Astrocyte (in vitro differentiated cells and primary cell): ENCODE measurements around the gene MYOG. TPM values are rescaled to one million over a fixed set of nuclear protein-coding genes. Genes with fewer than 3 reads are reported as not detected.
A peak's percentile ranks its signal among the peaks of the same experiment; 100 is the strongest.

Source experiments
- DNase-seq: peaks from one replicate; pipeline ENCODE4 v3.0.0-alpha.2; 2010; ENCODE audit warnings: low read depth
- FAIRE-seq: peaks from 2 replicates; lab custom pipeline; 2011; peaks lifted over from hg19 to GRCh38; lab: Jason Lieb, UNC
- H2AFZ ChIP-seq: 2 replicates; pipeline ENCODE4 v1.6.0; 2012; ENCODE audit warnings: low read depth, low read length, inconsistent platforms
- H3K27ac ChIP-seq: 2 replicates; pipeline ENCODE4 v1.5.1; 2011; ENCODE audit warnings: low read depth, low read length, inconsistent platforms
- H3K27me3 ChIP-seq: 2 replicates; pipeline ENCODE4 v1.6.0; 2011; ENCODE audit warnings: low read length, inconsistent platforms; ENCODE audit not compliant: insufficient read depth
- H3K36me3 ChIP-seq: 2 replicates; pipeline ENCODE4 v1.5.1; 2011; ENCODE audit warnings: low read length, inconsistent platforms; ENCODE audit not compliant: insufficient read depth
- H3K4me1 ChIP-seq: 2 replicates; pipeline ENCODE4 v1.5.1; 2011; ENCODE audit warnings: low read length, inconsistent platforms; ENCODE audit not compliant: insufficient read depth
- H3K4me2 ChIP-seq: 2 replicates; pipeline ENCODE4 v1.6.0; 2012; ENCODE audit warnings: low read length, inconsistent platforms
- H3K4me3 ChIP-seq: 2 replicates; pipeline ENCODE4 v1.5.1; 2011; ENCODE audit warnings: low read depth, mild to moderate bottlenecking, low read length, inconsistent platforms; ENCODE audit not compliant: insufficient read depth
- H3K79me2 ChIP-seq: 2 replicates; pipeline ENCODE4 v1.6.0; 2012; ENCODE audit warnings: mild to moderate bottlenecking, low read length, inconsistent platforms; ENCODE audit not compliant: insufficient read depth
- H3K9ac ChIP-seq: 2 replicates; pipeline ENCODE4 v1.6.0; 2012; ENCODE audit warnings: mild to moderate bottlenecking, low read length, inconsistent platforms
- H3K9me3 ChIP-seq: 2 replicates; pipeline ENCODE4 v1.5.1; 2012; ENCODE audit warnings: low read depth, mild to moderate bottlenecking, low read length, inconsistent platforms; ENCODE audit not compliant: insufficient read depth
- H4K20me1 ChIP-seq: 2 replicates; pipeline ENCODE4 v1.6.0; 2012; ENCODE audit warnings: low read length, inconsistent platforms; ENCODE audit not compliant: insufficient read depth
- H3K27ac Mint-ChIP-seq: one replicate; pipeline ENCODE4 v1.8.0; 2021; ENCODE audit warnings: mild to moderate bottlenecking, mixed read lengths; ENCODE audit not compliant: unreplicated experiment
- H3K27me3 Mint-ChIP-seq: one replicate; pipeline ENCODE4 v1.8.0; 2021; ENCODE audit warnings: low read depth, mixed read lengths; ENCODE audit not compliant: unreplicated experiment
- H3K36me3 Mint-ChIP-seq: one replicate; pipeline ENCODE4 v1.8.0; 2021; ENCODE audit warnings: low read depth, mixed read lengths; ENCODE audit not compliant: unreplicated experiment
- H3K4me1 Mint-ChIP-seq: one replicate; pipeline ENCODE4 v1.8.0; 2021; ENCODE audit warnings: low read depth, mixed read lengths; ENCODE audit not compliant: unreplicated experiment
- H3K4me3 Mint-ChIP-seq: one replicate; pipeline ENCODE4 v1.8.0; 2021; ENCODE audit warnings: mild to moderate bottlenecking, moderate library complexity, mixed read lengths; ENCODE audit not compliant: unreplicated experiment
- H3K9me3 Mint-ChIP-seq: one replicate; pipeline ENCODE4 v1.8.0; 2021; ENCODE audit warnings: mild to moderate bottlenecking, mixed read lengths; ENCODE audit not compliant: unreplicated experiment
- CTCF ChIP-seq: IDR thresholded peaks from 2 replicates; pipeline ENCODE4 v1.5.1; 2011; ENCODE audit warnings: low read depth, mild to moderate bottlenecking, inconsistent platforms, low read length, moderate library complexity; ENCODE audit not compliant: insufficient read depth
- EZH2 ChIP-seq: IDR thresholded peaks from 2 replicates; pipeline ENCODE4 v1.6.1; 2012; ENCODE audit warnings: mild to moderate bottlenecking, low read length, inconsistent platforms; ENCODE audit not compliant: insufficient read depth
- total RNA-seq: library from RNA; stranded (reverse); gene quantifications from 2 replicates; pipeline ENCODE4 v1.2.1, GENCODE V29; 2021

MYOG gene
- total RNA-seq, 1 donor from 2014 or later, result not detected

GRCh38 chr1:203086992-203087763, 1.4 kb upstream of the MYOG start:
- H3K79me2 ChIP-seq, result no peaks in the 10 kb centered on the region
- Mint-ChIP-seq H3K27ac (no peak overlapping the region), H3K9me3 (peaks cover 11% of the 10 kb centered on the region), H3K36me3 (peaks cover 3% of the 10 kb centered on the region), H3K27me3 (peaks cover 46% of the 10 kb centered on the region), H3K4me3 (no peak overlapping the region), H3K4me1 (peaks cover 5% of the 10 kb centered on the region)
- no peak overlapping the region for H3K4me3 ChIP-seq
- no peak overlapping the region for H3K4me2 ChIP-seq
- no peaks in the 10 kb centered on the region for H3K36me3 ChIP-seq
- DNase-seq, result no peak
- no peaks in the 10 kb centered on the region for H3K4me1 ChIP-seq
- H2AFZ ChIP-seq, result no peak overlapping the region
- FAIRE-seq, result no peak
- H3K27me3 ChIP-seq, result peaks cover 38% of the 10 kb centered on the region
- H3K27ac ChIP-seq, result no peak overlapping the region
- TF ChIP-seq CTCF (no peak), EZH2 (no peak)
- no peaks in the 10 kb centered on the region for H3K9me3 ChIP-seq
- no peaks in the 10 kb centered on the region for H4K20me1 ChIP-seq
- no peak overlapping the region for H3K9ac ChIP-seq

GRCh38 chr1:203084588-203085527, 954 bp downstream of the MYOG start:
- H3K36me3 ChIP-seq, result no peaks in the 10 kb centered on the region
- TF ChIP-seq CTCF (peak; percentile 10), EZH2 (no peak)
- no peak overlapping the region for H3K4me3 Mint-ChIP-seq
- DNase-seq (no peak), FAIRE-seq (no peak)
- H3K9me3 ChIP-seq, result no peaks in the 10 kb centered on the region
- peaks cover 6% of the 10 kb centered on the region for H3K36me3 Mint-ChIP-seq
- H3K4me3 ChIP-seq, result no peak overlapping the region
- peaks cover 55% of the 10 kb centered on the region for H3K27me3 Mint-ChIP-seq
- H4K20me1 ChIP-seq, result no peaks in the 10 kb centered on the region
- H3K9ac ChIP-seq, result no peak overlapping the region
- H3K4me1 Mint-ChIP-seq, result no peaks in the 10 kb centered on the region
- H3K27ac Mint-ChIP-seq, result no peak overlapping the region
- no peak overlapping the region for H3K27ac ChIP-seq
- no peaks in the 10 kb centered on the region for H3K79me2 ChIP-seq
- no peaks in the 10 kb centered on the region for H3K4me1 ChIP-seq
- H3K9me3 Mint-ChIP-seq, result peaks cover 8% of the 10 kb centered on the region
- H2AFZ ChIP-seq, result no peak overlapping the region
- peaks cover 43% of the 10 kb centered on the region for H3K27me3 ChIP-seq
- H3K4me2 ChIP-seq, result no peak overlapping the region
